Activated CD8-positive, alpha-beta T cell treated with anti-CD3 and anti-CD28 coated beads for 36 hours (primary cell): ENCODE results near the gene TBC1D14. TPM values are rescaled to one million over a fixed set of nuclear protein-coding genes. Genes with fewer than 3 reads are reported as not detected.

Experiments used
- ATAC-seq: fragments of 200-7000 bp; cut with Tn5 transposase; one replicate; pipeline ENCODE4 v1.10.0; 2021; ENCODE audit warnings: mild to moderate bottlenecking, moderate library complexity
- CTCF ChIA-PET: fragments of 350-600 bp; sonication (Branson Sonifier 250); formaldehyde crosslinking; loops from one replicate; lab custom pipeline; 2021; ENCODE audit warnings: antibody characterized with exemption; lab: Charles Lee
- POLR2A ChIA-PET: fragments of 350-600 bp; sonication (Branson Sonifier 250); formaldehyde crosslinking; loops from one replicate; lab custom pipeline; 2021; ENCODE audit warnings: antibody characterized with exemption; lab: Charles Lee
- DNase-seq: peaks from one replicate; pipeline ENCODE4 v3.0.0-alpha.2; 2020
- H3K27ac Mint-ChIP-seq: one replicate; pipeline ENCODE4 v1.8.0; 2021; ENCODE audit warnings: mild to moderate bottlenecking, mixed read lengths
- H3K27me3 Mint-ChIP-seq: one replicate; pipeline ENCODE4 v1.8.0; 2021; ENCODE audit warnings: mixed read lengths
- H3K36me3 Mint-ChIP-seq: one replicate; pipeline ENCODE4 v1.8.0; 2021; ENCODE audit warnings: low read depth, mixed read lengths
- H3K4me1 Mint-ChIP-seq: one replicate; pipeline ENCODE4 v1.8.0; 2021; ENCODE audit warnings: low read depth, mixed read lengths
- H3K4me3 Mint-ChIP-seq: one replicate; pipeline ENCODE4 v1.8.0; 2021; ENCODE audit warnings: mild to moderate bottlenecking, moderate library complexity, mixed read lengths
- H3K9me3 Mint-ChIP-seq: one replicate; pipeline ENCODE4 v1.8.0; 2021; ENCODE audit warnings: mixed read lengths
- CTCF ChIP-seq: fragments of 200-600 bp; IDR thresholded peaks from one replicate; pipeline ENCODE4 v1.8.0; 2022; ENCODE audit warnings: antibody characterized with exemption, mild to moderate bottlenecking
- intact Hi-C: fragments of 100-400 bp; cut with micrococcal nuclease; formaldehyde crosslinking; loops from one replicate; pipeline ENCODE4 v1.10.0; 2022
- total RNA-seq, 2 experiments: library from RNA; stranded (reverse); gene quantifications; one replicate each; pipeline ENCODE4 v1.2.3, GENCODE V29; 2021

TBC1D14 gene
- total RNA-seq, 2 experiments from 2014 or later, result 34.7 to 36.3 TPM

- TF ChIP-seq CTCF, result no peak
- H3K36me3 Mint-ChIP-seq, result peaks cover 15% of the 10 kb centered on the region
- peaks cover 1% of the 10 kb centered on the region for H3K9me3 Mint-ChIP-seq
- H3K4me3 Mint-ChIP-seq, result no peak overlapping the region
- ChIA-PET CTCF (no interaction called here), POLR2A (no interaction called here)
- intact Hi-C loops, result no loop called here
- H3K4me1 Mint-ChIP-seq, result peaks cover 74% of the 10 kb centered on the region
- DNase-seq (peak; percentile 36), ATAC-seq (no peak)
- H3K27me3 Mint-ChIP-seq, result no peaks in the 10 kb centered on the region
- H3K27ac Mint-ChIP-seq, result peak overlapping the region; percentile 44
Observed at GRCh38 chr4:6939761-6940743, 30.4 kb downstream of the TBC1D14 start.

GRCh38 chr4:6940744-6941137 lies 31.1 kb downstream of the TBC1D14 start:
- no peaks in the 10 kb centered on the region for H3K27me3 Mint-ChIP-seq
- no peak for TF ChIP-seq CTCF

GRCh38 chr4:6941796-6942195 lies 32.2 kb downstream of the TBC1D14 start:
- H3K27me3 Mint-ChIP-seq, result no peaks in the 10 kb centered on the region
- no peak for DNase-seq
- intact Hi-C loops, result no loop called here
- ChIA-PET CTCF (interaction anchor here (0.7 to 2.2 kb wide), 6 partner anchors 13 to 267 kb away, joined by 3 to 7 read pairs (median 3); no protein-coding TSS in a partner anchor), POLR2A (no interaction called here)
- no peak for ATAC-seq
- peak overlapping the region; percentile 35 for H3K27ac Mint-ChIP-seq
- TF ChIP-seq CTCF, result no peak
- no peak overlapping the region for H3K4me3 Mint-ChIP-seq
- H3K36me3 Mint-ChIP-seq, result peaks cover 7% of the 10 kb centered on the region
- H3K4me1 Mint-ChIP-seq, result peaks cover 65% of the 10 kb centered on the region
- H3K9me3 Mint-ChIP-seq, result no peaks in the 10 kb centered on the region

More at GRCh38 chr4:6940744-6941137, 31.1 kb downstream of the TBC1D14 start:
- POLR2A ChIA-PET, result interaction anchor here (0.5 kb wide), 1 partner anchor 30 kb away, joined by 3 read pairs; no protein-coding TSS in a partner anchor
- DNase-seq (no peak), ATAC-seq (no peak)
- H3K4me1 Mint-ChIP-seq, result peaks cover 71% of the 10 kb centered on the region
- peaks cover 1% of the 10 kb centered on the region for H3K9me3 Mint-ChIP-seq
- peaks cover 15% of the 10 kb centered on the region for H3K36me3 Mint-ChIP-seq
- H3K27ac Mint-ChIP-seq, result peak overlapping the region; percentile 44
- CTCF ChIA-PET, result interaction anchor here (1.1 to 1.5 kb wide), 2 partner anchors 67 to 266 kb away, joined by 3 read pairs; no protein-coding TSS in a partner anchor
- intact Hi-C loops, result no loop called here
- H3K4me3 Mint-ChIP-seq, result no peak overlapping the region

GRCh38 chr4:6942238-6942800 lies 32.7 kb downstream of the TBC1D14 start:
- H3K4me1 Mint-ChIP-seq, result peaks cover 64% of the 10 kb centered on the region
- POLR2A ChIA-PET, result interaction anchor here (0.9 to 1.3 kb wide), 2 partner anchors 11 to 15 kb away, joined by 3 read pairs; no protein-coding TSS in a partner anchor

More at GRCh38 chr4:6942238-6942800, 32.7 kb downstream of the TBC1D14 start:
- H3K27me3 Mint-ChIP-seq, result no peaks in the 10 kb centered on the region
- H3K27ac Mint-ChIP-seq, result peak overlapping the region; percentile 68
- DNase-seq (peak; percentile 49), ATAC-seq (peak; percentile 73)
- CTCF ChIA-PET, result interaction anchor here (0.7 to 2.2 kb wide), 6 partner anchors 13 to 120 kb away, joined by 3 to 7 read pairs (median 3); no protein-coding TSS in a partner anchor
- H3K9me3 Mint-ChIP-seq, result no peaks in the 10 kb centered on the region
- peak overlapping the region; percentile 30 for H3K4me3 Mint-ChIP-seq
- peaks cover 6% of the 10 kb centered on the region for H3K36me3 Mint-ChIP-seq
- intact Hi-C loops, result no loop called here
- no peak for TF ChIP-seq CTCF
